ENCODE measurements around the gene GCSH. TPM values are rescaled to one million over a fixed set of nuclear protein-coding genes. Genes with fewer than 3 reads are reported as not detected.
A peak's percentile ranks its signal among the peaks of the same experiment; 100 is the strongest.

The GCSH gene
- total and polyA plus RNA-seq, 2 of the 13 experiments (the other 11 are each of a cell fraction or from before 2014, with no cell fraction given) = 35.9 to 103 TPM

DNA sequence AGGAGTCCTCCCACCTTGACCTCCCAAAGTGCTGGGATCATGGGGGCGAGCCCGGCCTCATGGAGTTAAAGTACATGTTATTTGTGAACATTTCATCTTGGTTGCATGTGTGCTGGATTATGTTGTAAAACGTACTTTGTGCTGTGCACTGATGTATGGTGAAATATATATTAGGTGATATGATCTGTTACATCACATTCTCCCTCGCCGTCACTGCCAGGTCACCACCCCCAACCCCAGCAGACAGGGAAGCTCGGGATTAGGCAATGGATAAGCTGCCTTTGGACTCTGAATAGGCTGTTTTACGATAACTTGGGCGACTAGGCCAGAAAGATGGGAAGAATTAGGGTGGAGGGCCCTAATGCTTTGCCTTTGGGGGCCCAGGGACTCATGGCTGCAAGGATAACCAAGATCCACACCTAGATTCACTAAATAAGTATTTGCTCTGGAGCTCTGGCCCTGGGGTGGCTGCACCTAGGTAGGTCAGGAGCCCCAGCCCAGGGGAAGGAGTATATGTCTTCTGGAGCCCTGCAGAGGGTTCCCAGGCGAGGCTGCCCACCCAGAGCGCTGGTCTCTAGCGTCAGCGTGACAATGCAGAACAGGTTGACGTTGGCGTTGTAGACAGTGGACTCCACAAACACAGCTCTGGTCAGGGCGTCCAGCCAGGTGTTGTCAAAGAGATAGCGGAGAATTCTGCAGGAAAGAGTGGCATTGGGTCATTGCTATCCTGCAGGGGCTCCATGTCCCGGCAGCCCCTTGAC, 27.1 kb upstream of the GCSH start (continued):
- TF ChIP-seq, protein P1, sequence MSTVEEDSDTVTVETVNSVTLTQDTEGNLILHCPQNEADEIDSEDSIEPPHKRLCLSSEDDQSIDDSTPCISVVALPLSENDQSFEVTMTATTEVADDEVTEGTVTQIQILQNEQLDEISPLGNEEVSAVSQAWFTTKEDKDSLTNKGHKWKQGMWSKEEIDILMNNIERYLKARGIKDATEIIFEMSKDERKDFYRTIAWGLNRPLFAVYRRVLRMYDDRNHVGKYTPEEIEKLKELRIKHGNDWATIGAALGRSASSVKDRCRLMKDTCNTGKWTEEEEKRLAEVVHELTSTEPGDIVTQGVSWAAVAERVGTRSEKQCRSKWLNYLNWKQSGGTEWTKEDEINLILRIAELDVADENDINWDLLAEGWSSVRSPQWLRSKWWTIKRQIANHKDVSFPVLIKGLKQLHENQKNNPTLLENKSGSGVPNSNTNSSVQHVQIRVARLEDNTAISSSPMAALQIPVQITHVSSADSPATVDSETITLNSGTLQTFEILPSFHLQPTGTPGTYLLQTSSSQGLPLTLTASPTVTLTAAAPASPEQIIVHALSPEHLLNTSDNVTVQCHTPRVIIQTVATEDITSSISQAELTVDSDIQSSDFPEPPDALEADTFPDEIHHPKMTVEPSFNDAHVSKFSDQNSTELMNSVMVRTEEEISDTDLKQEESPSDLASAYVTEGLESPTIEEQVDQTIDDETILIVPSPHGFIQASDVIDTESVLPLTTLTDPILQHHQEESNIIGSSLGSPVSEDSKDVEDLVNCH (CRISPR knock-in tag; IDR thresholded peaks at IDR 0.05) = no peak
- 0 out of 2 replicates have a peak, but pooled peaks have one; percentile 17 for TF ChIP-seq RCOR2 (CRISPR knock-in tag; IDR thresholded peaks at IDR 0.05)
- TF ChIP-seq RARA (CRISPR knock-in tag; IDR thresholded peaks at IDR 0.05) = peak; percentile 74
- TF ChIP-seq CENPT (CRISPR knock-in tag; IDR thresholded peaks at IDR 0.05; ENCODE audit: low read depth) = no peak
- TF ChIP-seq PCBP2 (optimal IDR thresholded peaks at IDR 0.05; ENCODE audit: low read depth, low read length, poor library complexity, severe bottlenecking) = no peak
- TF ChIP-seq, protein P2, sequence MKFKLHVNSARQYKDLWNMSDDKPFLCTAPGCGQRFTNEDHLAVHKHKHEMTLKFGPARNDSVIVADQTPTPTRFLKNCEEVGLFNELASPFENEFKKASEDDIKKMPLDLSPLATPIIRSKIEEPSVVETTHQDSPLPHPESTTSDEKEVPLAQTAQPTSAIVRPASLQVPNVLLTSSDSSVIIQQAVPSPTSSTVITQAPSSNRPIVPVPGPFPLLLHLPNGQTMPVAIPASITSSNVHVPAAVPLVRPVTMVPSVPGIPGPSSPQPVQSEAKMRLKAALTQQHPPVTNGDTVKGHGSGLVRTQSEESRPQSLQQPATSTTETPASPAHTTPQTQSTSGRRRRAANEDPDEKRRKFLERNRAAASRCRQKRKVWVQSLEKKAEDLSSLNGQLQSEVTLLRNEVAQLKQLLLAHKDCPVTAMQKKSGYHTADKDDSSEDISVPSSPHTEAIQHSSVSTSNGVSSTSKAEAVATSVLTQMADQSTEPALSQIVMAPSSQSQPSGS (CRISPR knock-in tag; IDR thresholded peaks at IDR 0.05) = no peak
- TF ChIP-seq GATAD2A (CRISPR knock-in tag; IDR thresholded peaks at IDR 0.05) = peak; percentile 89
- peak in 1 of 2 experiments; percentile 64; a peak in 1 of 4 replicates for TF ChIP-seq KLF16 (CRISPR knock-in tag; IDR thresholded peaks at IDR 0.05)
- no peak; the same call in 1 of the 2 replicates for TF ChIP-seq TCF7L2 (IDR thresholded peaks at IDR 0.05; ENCODE audit: low read depth, low read length)
- no peak for TF ChIP-seq AGO2 (optimal IDR thresholded peaks at IDR 0.05; ENCODE audit: low read depth, low read length)
- TF ChIP-seq NR2F2 (IDR thresholded peaks at IDR 0.05; ENCODE audit: borderline replicate concordance, low read depth) = 0 out of 2 replicates have a peak, but pooled peaks have one; percentile 49
- TF ChIP-seq, protein P3, sequence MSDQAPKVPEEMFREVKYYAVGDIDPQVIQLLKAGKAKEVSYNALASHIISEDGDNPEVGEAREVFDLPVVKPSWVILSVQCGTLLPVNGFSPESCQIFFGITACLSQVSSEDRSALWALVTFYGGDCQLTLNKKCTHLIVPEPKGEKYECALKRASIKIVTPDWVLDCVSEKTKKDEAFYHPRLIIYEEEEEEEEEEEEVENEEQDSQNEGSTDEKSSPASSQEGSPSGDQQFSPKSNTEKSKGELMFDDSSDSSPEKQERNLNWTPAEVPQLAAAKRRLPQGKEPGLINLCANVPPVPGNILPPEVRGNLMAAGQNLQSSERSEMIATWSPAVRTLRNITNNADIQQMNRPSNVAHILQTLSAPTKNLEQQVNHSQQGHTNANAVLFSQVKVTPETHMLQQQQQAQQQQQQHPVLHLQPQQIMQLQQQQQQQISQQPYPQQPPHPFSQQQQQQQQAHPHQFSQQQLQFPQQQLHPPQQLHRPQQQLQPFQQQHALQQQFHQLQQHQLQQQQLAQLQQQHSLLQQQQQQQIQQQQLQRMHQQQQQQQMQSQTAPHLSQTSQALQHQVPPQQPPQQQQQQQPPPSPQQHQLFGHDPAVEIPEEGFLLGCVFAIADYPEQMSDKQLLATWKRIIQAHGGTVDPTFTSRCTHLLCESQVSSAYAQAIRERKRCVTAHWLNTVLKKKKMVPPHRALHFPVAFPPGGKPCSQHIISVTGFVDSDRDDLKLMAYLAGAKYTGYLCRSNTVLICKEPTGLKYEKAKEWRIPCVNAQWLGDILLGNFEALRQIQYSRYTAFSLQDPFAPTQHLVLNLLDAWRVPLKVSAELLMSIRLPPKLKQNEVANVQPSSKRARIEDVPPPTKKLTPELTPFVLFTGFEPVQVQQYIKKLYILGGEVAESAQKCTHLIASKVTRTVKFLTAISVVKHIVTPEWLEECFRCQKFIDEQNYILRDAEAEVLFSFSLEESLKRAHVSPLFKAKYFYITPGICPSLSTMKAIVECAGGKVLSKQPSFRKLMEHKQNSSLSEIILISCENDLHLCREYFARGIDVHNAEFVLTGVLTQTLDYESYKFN (CRISPR knock-in tag; conservative IDR thresholded peaks at IDR 0.05) = no peak; the same call in 1 of the 2 replicates
- TF ChIP-seq ZSCAN22 (CRISPR knock-in tag; IDR thresholded peaks at IDR 0.05) = no peak
- TF ChIP-seq ZNF749 (CRISPR knock-in tag; IDR thresholded peaks at IDR 0.05; ENCODE audit: borderline replicate concordance) = no peak
